HEK293 (cell line): ENCODE data around the gene KRI1.

Source experiments
- BCL11A ChIP-seq: fragments of 450-650 bp; formaldehyde crosslinking; IDR thresholded peaks from 2 replicates; pipeline ENCODE4 v1.5.1; 2016; ENCODE audit warnings: low read depth, missing biosample characterization, missing genetic modification characterization
- EGR2 ChIP-seq: fragments of 450-650 bp; formaldehyde crosslinking; IDR thresholded peaks from 2 replicates; pipeline ENCODE4 v1.5.1; 2016; ENCODE audit warnings: low read depth, missing biosample characterization, missing genetic modification characterization
- GLIS1 ChIP-seq: fragments of 450-650 bp; formaldehyde crosslinking; IDR thresholded peaks from 2 replicates; pipeline ENCODE4 v1.5.1; 2016; ENCODE audit warnings: missing biosample characterization, missing genetic modification characterization
- HOXA7 ChIP-seq: sonication (generic); formaldehyde crosslinking; IDR thresholded peaks from 2 replicates; pipeline ENCODE4 v1.8.1; 2022; ENCODE audit warnings: missing genetic modification reagents, borderline replicate concordance
- KLF8 ChIP-seq: fragments of 450-650 bp; formaldehyde crosslinking; IDR thresholded peaks from 2 replicates; pipeline ENCODE4 v1.5.1; 2016; ENCODE audit warnings: missing biosample characterization, missing genetic modification characterization
- KLF9 ChIP-seq: fragments of 450-650 bp; formaldehyde crosslinking; IDR thresholded peaks from 2 replicates; pipeline ENCODE4 v1.5.1; 2016; ENCODE audit warnings: missing biosample characterization, missing genetic modification characterization, low read depth
- OSR2 ChIP-seq: fragments of 450-650 bp; formaldehyde crosslinking; IDR thresholded peaks from 2 replicates; pipeline ENCODE4 v1.5.1; 2016; ENCODE audit warnings: missing biosample characterization, missing genetic modification characterization
- SP2 ChIP-seq: fragments of 450-650 bp; formaldehyde crosslinking; IDR thresholded peaks from 2 replicates; pipeline ENCODE4 v1.5.1; 2016; ENCODE audit warnings: missing biosample characterization, missing genetic modification characterization
- SP7 ChIP-seq: fragments of 450-650 bp; formaldehyde crosslinking; IDR thresholded peaks from 2 replicates; pipeline ENCODE4 v1.5.1; 2016; ENCODE audit warnings: missing biosample characterization, missing genetic modification characterization
- ZBTB1 ChIP-seq: fragments of 450-650 bp; formaldehyde crosslinking; IDR thresholded peaks from 2 replicates; pipeline ENCODE4 v1.5.1; 2016; ENCODE audit warnings: missing biosample characterization, missing genetic modification characterization
- ZBTB17 ChIP-seq: fragments of 450-650 bp; formaldehyde crosslinking; IDR thresholded peaks from 2 replicates; pipeline ENCODE4 v1.5.1; 2016; ENCODE audit warnings: missing biosample characterization, missing genetic modification characterization
- ZBTB8A ChIP-seq: fragments of 450-650 bp; formaldehyde crosslinking; IDR thresholded peaks from 2 replicates; pipeline ENCODE4 v1.5.1; 2016; ENCODE audit warnings: missing biosample characterization, missing genetic modification characterization
- ZNF132 ChIP-seq: fragments of 450-650 bp; formaldehyde crosslinking; IDR thresholded peaks from 2 replicates; pipeline ENCODE4 v1.5.1; 2017; ENCODE audit warnings: missing biosample characterization, missing genetic modification characterization, borderline replicate concordance
- ZNF155 ChIP-seq: fragments of 450-650 bp; formaldehyde crosslinking; IDR thresholded peaks from 2 replicates; pipeline ENCODE4 v1.5.1; 2016; ENCODE audit warnings: missing biosample characterization, missing genetic modification characterization
- ZNF175 ChIP-seq: fragments of 450-650 bp; formaldehyde crosslinking; IDR thresholded peaks from 2 replicates; pipeline ENCODE4 v1.5.1; 2016; ENCODE audit warnings: missing biosample characterization, missing genetic modification characterization
- ZNF24 ChIP-seq: fragments of 450-650 bp; formaldehyde crosslinking; IDR thresholded peaks from 2 replicates; pipeline ENCODE4 v1.5.1; 2016; ENCODE audit warnings: missing biosample characterization, missing genetic modification characterization
- ZNF302 ChIP-seq: fragments of 450-650 bp; formaldehyde crosslinking; IDR thresholded peaks from 2 replicates; pipeline ENCODE4 v1.5.1; 2016; ENCODE audit warnings: missing biosample characterization, missing genetic modification characterization, low read depth
- ZNF311 ChIP-seq: fragments of 450-650 bp; formaldehyde crosslinking; IDR thresholded peaks from 2 replicates; pipeline ENCODE4 v1.5.1; 2017; ENCODE audit warnings: missing biosample characterization, missing genetic modification characterization, borderline replicate concordance
- ZNF341 ChIP-seq: fragments of 450-650 bp; formaldehyde crosslinking; IDR thresholded peaks from 2 replicates; pipeline ENCODE4; 2016; ENCODE audit warnings: low read depth, missing biosample characterization, missing genetic modification characterization
- ZNF362 ChIP-seq: fragments of 450-650 bp; formaldehyde crosslinking; IDR thresholded peaks from 2 replicates; pipeline ENCODE4 v1.5.1; 2016; ENCODE audit warnings: missing biosample characterization, missing genetic modification characterization
- ZNF398 ChIP-seq: fragments of 450-650 bp; formaldehyde crosslinking; IDR thresholded peaks from 2 replicates; pipeline ENCODE4 v1.5.1; 2017; ENCODE audit warnings: missing biosample characterization, missing genetic modification characterization
- ZNF404 ChIP-seq: fragments of 450-650 bp; formaldehyde crosslinking; IDR thresholded peaks from 2 replicates; pipeline ENCODE4 v1.5.1; 2017; ENCODE audit warnings: missing biosample characterization, missing genetic modification characterization
- ZNF488 ChIP-seq: fragments of 450-650 bp; formaldehyde crosslinking; IDR thresholded peaks from 2 replicates; pipeline ENCODE4 v1.5.1; 2016; ENCODE audit warnings: missing biosample characterization, missing genetic modification characterization
- ZNF501 ChIP-seq: fragments of 450-650 bp; formaldehyde crosslinking; IDR thresholded peaks from 2 replicates; pipeline ENCODE4 v1.5.1; 2016; ENCODE audit warnings: missing biosample characterization, missing genetic modification characterization
- ZNF558 ChIP-seq: fragments of 450-650 bp; formaldehyde crosslinking; IDR thresholded peaks from 2 replicates; pipeline ENCODE4 v1.5.1; 2016; ENCODE audit warnings: missing biosample characterization, missing genetic modification characterization
- ZNF561 ChIP-seq: fragments of 450-650 bp; IDR thresholded peaks from 2 replicates; pipeline ENCODE4 v1.5.1; 2018; ENCODE audit warnings: missing biosample characterization, missing genetic modification characterization, borderline replicate concordance
- ZNF585B ChIP-seq: fragments of 450-650 bp; formaldehyde crosslinking; IDR thresholded peaks from 2 replicates; pipeline ENCODE4 v1.5.1; 2016; ENCODE audit warnings: missing biosample characterization, missing genetic modification characterization
- ZNF596 ChIP-seq: fragments of 450-650 bp; IDR thresholded peaks from 2 replicates; pipeline ENCODE4 v1.5.0; 2018; ENCODE audit warnings: missing biosample characterization, mild to moderate bottlenecking, missing genetic modification characterization, moderate library complexity
- ZNF626 ChIP-seq: fragments of 450-650 bp; sonication (Bioruptor Pico); formaldehyde crosslinking; IDR thresholded peaks from 2 replicates; pipeline ENCODE4 v1.5.1; 2018; ENCODE audit warnings: missing biosample characterization, missing genetic modification characterization, inconsistent platforms
- ZNF692 ChIP-seq: fragments of 450-650 bp; formaldehyde crosslinking; IDR thresholded peaks from 2 replicates; pipeline ENCODE4 v1.5.1; 2016; ENCODE audit warnings: missing biosample characterization, missing genetic modification characterization
- ZSCAN16 ChIP-seq: fragments of 450-650 bp; formaldehyde crosslinking; IDR thresholded peaks from 2 replicates; pipeline ENCODE4 v1.5.1; 2016; ENCODE audit warnings: missing biosample characterization, missing genetic modification characterization
- ZSCAN23 ChIP-seq: fragments of 450-650 bp; formaldehyde crosslinking; IDR thresholded peaks from 2 replicates; pipeline ENCODE4 v1.5.1; 2016; ENCODE audit warnings: missing biosample characterization, missing genetic modification characterization
- ZSCAN4 ChIP-seq: fragments of 450-650 bp; formaldehyde crosslinking; IDR thresholded peaks from 2 replicates; pipeline ENCODE4 v1.5.1; 2017; ENCODE audit warnings: missing biosample characterization, missing genetic modification characterization

Gene KRI1

GRCh38 chr19:10517760-10518443 lies 47.9 kb downstream of the KRI1 start (continued):
- no peak for TF ChIP-seq ZNF155
- TF ChIP-seq ZBTB8A (tag by site-specific recombination) = peak; percentile 58; the same call in 1 of the 2 replicates
- TF ChIP-seq ZSCAN23 (tag by site-specific recombination) = peak; percentile 17; the same call in 1 of the 2 replicates
- TF ChIP-seq ZNF24 (tag by site-specific recombination) = 0 out of 2 replicates have a peak, but pooled peaks have one; percentile 62
- no peak for TF ChIP-seq ZSCAN16 (tag by site-specific recombination)
- TF ChIP-seq KLF9 (tag by site-specific recombination) = no peak; the same call in 1 of the 2 replicates
- TF ChIP-seq ZNF404 (tag by site-specific recombination) = no peak
- TF ChIP-seq ZNF132 = no peak
- TF ChIP-seq ZNF341 (tag by site-specific recombination) = peak; percentile 15; the same call in 1 of the 2 replicates
- TF ChIP-seq ZNF311 (tag by site-specific recombination) = no peak
- TF ChIP-seq ZBTB17 (tag by site-specific recombination) = peak; percentile 60
- TF ChIP-seq ZNF302 (tag by site-specific recombination) = no peak
- TF ChIP-seq ZSCAN4 = no peak
- 0 out of 2 replicates have a peak, but pooled peaks have one; percentile 15 for TF ChIP-seq ZNF692 (tag by site-specific recombination)
- no peak for TF ChIP-seq HOXA7 (CRISPR knock-in tag)
- no peak for TF ChIP-seq ZBTB1 (tag by site-specific recombination)
- TF ChIP-seq ZNF175 = no peak
- no peak for TF ChIP-seq ZNF488 (tag by site-specific recombination)
- TF ChIP-seq ZNF398 = peak; percentile 94
- peak; percentile 39; the same call in 1 of the 2 replicates for TF ChIP-seq KLF8 (tag by site-specific recombination)
- peak; percentile 73 for TF ChIP-seq EGR2
- peak; percentile 72 for TF ChIP-seq SP7 (tag by site-specific recombination)
- no peak for TF ChIP-seq ZNF585B (tag by site-specific recombination)
- peak; percentile 85 for TF ChIP-seq SP2 (tag by site-specific recombination)
- no peak for TF ChIP-seq ZNF626
- peak; percentile 94 for TF ChIP-seq GLIS1 (tag by site-specific recombination)
- 0 out of 2 replicates have a peak, but pooled peaks have one; percentile 17 for TF ChIP-seq BCL11A (tag by site-specific recombination)
- 0 out of 2 replicates have a peak, but pooled peaks have one; percentile 68 for TF ChIP-seq ZNF501
- TF ChIP-seq ZNF558 (tag by site-specific recombination) = 0 out of 2 replicates have a peak, but pooled peaks have one; percentile 37
- peak; percentile 62; the same call in 1 of the 2 replicates for TF ChIP-seq ZNF561 (tag by site-specific recombination)
- TF ChIP-seq OSR2 (tag by site-specific recombination) = peak; percentile 32; the same call in 1 of the 2 replicates
- TF ChIP-seq ZNF362 (tag by site-specific recombination) = peak; percentile 92
- TF ChIP-seq ZNF596 (tag by site-specific recombination) = no peak
